Mammary epithelial cell (primary cell): ENCODE measurements around the gene ERO1A.

Experiments
- CTCF ChIP-seq, 2 donors: IDR thresholded peaks in 1 of 2; conservative IDR thresholded peaks in 1 of 2; 2 replicates each; pipeline ENCODE4 v1.5.1; 2011 to 2012; ENCODE audit warnings: inconsistent platforms in 2 of 2, low read length in 2 of 2, mild to moderate bottlenecking in 2 of 2, control low read depth in 1 of 2, low read depth in 1 of 2; ENCODE audit not compliant: insufficient read depth in 1 of 2; ENCODE audit errors: extremely low read depth in 1 of 2
- EZH2 ChIP-seq: IDR thresholded peaks from 2 replicates; pipeline ENCODE4 v1.6.1; 2012; ENCODE audit warnings: low read length, inconsistent platforms, borderline replicate concordance

DNA sequence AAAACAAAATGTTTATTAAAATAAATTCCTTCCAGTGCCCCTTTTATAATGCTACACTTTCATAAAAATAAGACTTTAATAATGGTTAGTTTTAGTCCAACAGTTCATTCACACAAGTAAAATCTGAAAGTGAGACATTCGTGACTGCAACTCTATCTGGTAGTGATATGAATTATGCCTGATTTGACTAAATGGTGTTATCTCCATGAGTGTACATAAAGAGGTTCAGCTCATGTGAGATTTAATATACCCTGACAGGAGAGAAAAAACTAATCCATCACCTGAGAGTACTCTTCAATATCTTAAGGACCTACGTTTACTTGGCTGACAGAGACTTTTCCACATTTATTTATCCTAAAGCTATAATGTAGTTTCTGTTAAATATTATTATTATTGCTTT lies 34.0 kb downstream of the ERO1A start:
- TF ChIP-seq EZH2, result no peak
- no peak for TF ChIP-seq CTCF (conservative IDR thresholded peaks at IDR 0.05 in 1 of 2, IDR thresholded peaks at IDR 0.05 in 1 of 2; ENCODE audit: extremely low read depth in 1 of 2, insufficient read depth in 1 of 2, low read depth in 1 of 2, low read length in 2 of 2)
